DOHH2 (cell line): ENCODE results near the gene PCDHGB6.

ENCODE experiments used
- CTCF ChIP-seq: fragments of 200-600 bp; sonication (generic); IDR thresholded peaks from one replicate; pipeline ENCODE4 v1.5.1; 2014; ENCODE audit warnings: antibody characterized with exemption, mild to moderate bottlenecking, low read depth, low read length; ENCODE audit not compliant: poor library complexity, severe bottlenecking
- EZH2phosphoT487 ChIP-seq: fragments of 200-600 bp; sonication (generic); IDR thresholded peaks from 2 replicates; pipeline ENCODE4 v1.6.1; 2017; ENCODE audit warnings: borderline replicate concordance, mild to moderate bottlenecking, antibody characterized with exemption, low read length, moderate library complexity, mixed read lengths

GRCh38 chr5:141434006-141434405 is 26.2 kb downstream of the PCDHGB6 start:
- TF ChIP-seq CTCF (no peak), EZH2phosphoT487 (no peak)
